NT2/D1 (cell line): ENCODE data around the gene PSMB5.

Experiments used
- DNase-seq: peaks from one replicate; pipeline ENCODE4 v3.0.0-alpha.2; 2011; ENCODE audit warnings: low read depth, low spot score
- H3K27me3 ChIP-seq: 2 replicates; pipeline ENCODE4 v1.6.0; 2011; ENCODE audit warnings: mild to moderate bottlenecking; ENCODE audit not compliant: insufficient read length, insufficient read depth
- H3K36me3 ChIP-seq: 2 replicates; pipeline ENCODE4 v1.6.1; 2011; ENCODE audit warnings: mild to moderate bottlenecking, low read length, mixed read lengths; ENCODE audit not compliant: insufficient read depth, insufficient read length
- H3K4me1 ChIP-seq: 2 replicates; pipeline ENCODE4 v1.5.1; 2011; ENCODE audit not compliant: insufficient read depth, insufficient read length
- H3K4me3 ChIP-seq: 2 replicates; pipeline ENCODE4 v1.5.1; 2011; ENCODE audit warnings: low read depth; ENCODE audit not compliant: insufficient read length
- H3K9ac ChIP-seq: 2 replicates; pipeline ENCODE4 v1.6.0; 2011; ENCODE audit warnings: low read depth; ENCODE audit not compliant: insufficient read length
- H3K9me3 ChIP-seq: 2 replicates; pipeline ENCODE4 v1.5.1; 2011; ENCODE audit warnings: mild to moderate bottlenecking, low read length; ENCODE audit not compliant: insufficient read depth
- SUZ12 ChIP-seq: IDR thresholded peaks from 2 replicates; pipeline ENCODE4 v1.6.1; 2011; ENCODE audit not compliant: insufficient read length, insufficient read depth; ENCODE audit errors: extremely low read depth
- YY1 ChIP-seq: IDR thresholded peaks from 2 replicates; pipeline ENCODE4 v1.6.1; 2011; ENCODE audit not compliant: insufficient read length, insufficient read depth
- ZNF274 ChIP-seq: IDR thresholded peaks from 2 replicates; pipeline ENCODE4 v1.6.1; 2011; ENCODE audit warnings: mild to moderate bottlenecking, low read depth, low read length

The PSMB5 gene

DNA sequence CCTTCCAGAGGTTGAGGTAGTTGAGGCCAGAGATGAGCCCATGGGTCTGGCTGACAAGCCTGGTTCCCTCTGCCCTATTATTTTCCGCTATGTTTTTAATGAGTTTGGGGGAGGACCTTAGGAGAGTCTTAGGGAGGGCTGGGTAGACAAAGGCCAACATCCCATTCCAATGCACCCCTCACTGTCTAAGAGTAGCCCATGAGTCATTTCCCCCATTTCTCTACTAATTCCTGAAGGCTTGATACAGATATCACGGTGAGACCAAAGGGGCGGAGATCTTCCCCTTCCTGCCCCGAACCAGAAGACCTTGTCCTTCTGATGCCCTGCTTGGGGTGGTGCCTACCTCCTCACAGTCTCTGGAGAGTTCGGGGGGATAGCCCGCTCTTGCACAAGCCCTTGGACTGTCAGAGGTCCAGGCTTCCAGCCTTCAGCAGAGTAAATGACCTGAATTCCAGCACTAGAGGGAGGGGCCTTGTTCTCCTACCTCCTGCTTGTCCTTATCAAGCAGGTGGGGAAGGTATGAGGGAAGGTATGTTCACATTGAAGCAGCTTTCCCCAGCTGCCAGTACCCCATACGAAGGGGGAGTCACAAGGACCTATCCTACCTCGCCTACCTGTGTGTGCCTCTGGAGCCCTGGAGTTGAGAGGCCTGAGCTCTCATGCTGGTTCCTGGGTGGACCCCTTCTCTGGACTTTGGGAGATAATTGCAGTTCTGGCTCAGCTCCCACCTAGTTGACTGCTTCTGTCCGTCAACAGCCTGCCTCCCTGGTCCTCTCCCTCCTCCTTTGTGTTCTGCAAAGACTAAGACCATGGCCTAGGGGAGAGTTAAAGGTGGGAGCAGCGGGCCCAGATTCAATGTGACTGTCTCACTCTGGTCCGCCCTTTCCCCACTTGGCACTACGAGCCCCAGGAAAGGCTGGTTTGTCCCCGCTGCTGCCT is 11.0 kb upstream of the PSMB5 start:
- Histone ChIP-seq H3K4me1 (no peaks in the 10 kb centered on the region), H3K9me3 (no peaks in the 10 kb centered on the region), H3K36me3 (peaks cover 24% of the 10 kb centered on the region), H3K27me3 (no peaks in the 10 kb centered on the region), H3K9ac (no peak overlapping the region), H3K4me3 (no peak overlapping the region)
- no peak for DNase-seq
- no peak for TF ChIP-seq SUZ12
- TF ChIP-seq YY1 = no peak
- TF ChIP-seq ZNF274 = no peak

DNA sequence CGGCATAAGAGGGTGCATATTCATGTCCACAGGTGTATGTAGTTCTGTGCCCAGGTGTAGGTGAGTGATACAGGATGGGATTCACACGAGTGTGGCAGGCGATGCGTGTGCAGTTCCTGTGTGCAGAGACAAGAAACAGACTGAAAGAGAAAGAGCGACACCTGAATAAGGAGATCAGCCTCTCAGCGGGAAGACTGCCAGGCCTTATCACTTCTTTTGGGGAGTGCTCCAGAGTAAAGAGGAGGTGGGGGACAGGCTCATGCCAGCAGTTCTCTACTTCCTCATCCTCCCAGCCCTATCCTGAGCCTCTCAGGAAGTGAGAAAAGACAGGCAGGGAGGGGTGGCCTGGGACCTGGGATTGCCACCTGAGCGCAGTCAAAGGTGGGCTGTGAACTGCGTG is 10.1 kb upstream of the PSMB5 start:
- no peak overlapping the region for H3K9ac ChIP-seq
- no peak overlapping the region for H3K4me3 ChIP-seq
- no peaks in the 10 kb centered on the region for H3K4me1 ChIP-seq
- no peak for DNase-seq
- H3K27me3 ChIP-seq = no peaks in the 10 kb centered on the region
- H3K36me3 ChIP-seq = peaks cover 16% of the 10 kb centered on the region
- H3K9me3 ChIP-seq = no peaks in the 10 kb centered on the region
- TF ChIP-seq ZNF274 (no peak), YY1 (no peak), SUZ12 (no peak)

GRCh38 chr14:23043754-23044153 is 9.1 kb upstream of the PSMB5 start:
- H3K9ac ChIP-seq = no peak overlapping the region
- DNase-seq = no peak
- TF ChIP-seq ZNF274 (no peak), YY1 (no peak), SUZ12 (no peak)

GRCh38 chr14:23043145-23043544 is 8.4 kb upstream of the PSMB5 start:
- Histone ChIP-seq H3K36me3 (no peaks in the 10 kb centered on the region), H3K27me3 (no peaks in the 10 kb centered on the region), H3K4me1 (no peaks in the 10 kb centered on the region), H3K9me3 (no peaks in the 10 kb centered on the region), H3K9ac (no peak overlapping the region), H3K4me3 (no peak overlapping the region)
- DNase-seq = no peak
- TF ChIP-seq SUZ12 (no peak), YY1 (no peak), ZNF274 (no peak)

More at GRCh38 chr14:23043754-23044153, 9.1 kb upstream of the PSMB5 start:
- Histone ChIP-seq H3K4me1 (no peaks in the 10 kb centered on the region), H3K27me3 (no peaks in the 10 kb centered on the region), H3K9me3 (no peaks in the 10 kb centered on the region), H3K4me3 (no peak overlapping the region), H3K36me3 (peaks cover 5% of the 10 kb centered on the region)

DNA sequence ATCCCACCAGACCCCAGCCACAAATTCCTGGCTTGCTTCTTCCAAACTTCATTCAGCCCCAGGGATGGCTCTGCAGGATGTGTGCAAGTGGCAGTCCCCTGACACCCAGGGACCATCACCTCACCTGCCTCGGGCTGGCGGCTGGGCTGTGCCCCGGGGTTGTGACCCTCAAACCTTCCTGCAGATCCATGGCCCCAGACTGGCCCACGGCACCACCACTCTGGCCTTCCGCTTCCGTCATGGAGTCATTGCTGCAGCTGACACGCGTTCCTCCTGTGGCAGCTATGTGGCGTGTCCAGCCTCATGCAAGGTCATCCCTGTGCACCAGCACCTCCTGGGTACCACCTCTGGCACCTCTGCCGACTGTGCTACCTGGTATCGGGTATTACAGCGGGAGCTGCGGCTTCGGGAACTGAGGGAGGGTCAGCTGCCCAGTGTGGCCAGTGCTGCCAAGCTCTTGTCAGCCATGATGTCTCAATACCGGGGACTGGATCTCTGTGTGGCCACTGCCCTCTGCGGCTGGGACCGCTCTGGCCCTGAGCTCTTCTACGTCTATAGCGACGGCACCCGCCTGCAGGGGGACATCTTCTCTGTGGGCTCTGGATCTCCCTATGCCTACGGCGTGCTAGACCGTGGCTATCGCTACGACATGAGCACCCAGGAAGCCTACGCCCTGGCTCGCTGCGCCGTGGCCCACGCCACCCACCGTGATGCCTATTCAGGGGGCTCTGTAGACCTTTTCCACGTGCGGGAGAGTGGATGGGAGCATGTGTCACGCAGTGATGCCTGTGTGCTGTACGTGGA is 7.7 kb upstream of the PSMB5 start, which contains the start of gene PSMB11:
PSMB11 (plus strand) TSS at position 51 of the 804 bp plus-strand sequence; CDS start at position 65, 14 bp downstream.
- Histone ChIP-seq H3K27me3 (no peaks in the 10 kb centered on the region), H3K9me3 (no peaks in the 10 kb centered on the region), H3K36me3 (no peaks in the 10 kb centered on the region), H3K4me1 (no peaks in the 10 kb centered on the region), H3K4me3 (no peak within 1 kb of the TSS), H3K9ac (no peak within 1 kb of the TSS)
- no peak for TF ChIP-seq YY1
- no peak for TF ChIP-seq ZNF274
- TF ChIP-seq SUZ12 = no peak
- DNase-seq = no peak

GRCh38 chr14:23041729-23042128 is 7.0 kb upstream of the PSMB5 start:
- Histone ChIP-seq H3K27me3 (no peaks in the 10 kb centered on the region), H3K4me1 (no peaks in the 10 kb centered on the region), H3K9ac (no peak overlapping the region), H3K9me3 (no peaks in the 10 kb centered on the region), H3K36me3 (no peaks in the 10 kb centered on the region), H3K4me3 (no peak overlapping the region)
- no peak for TF ChIP-seq SUZ12
- no peak for TF ChIP-seq YY1
- no peak for TF ChIP-seq ZNF274
- no peak for DNase-seq

- no peak for DNase-seq
- Histone ChIP-seq H3K9me3 (no peaks in the 10 kb centered on the region), H3K4me1 (no peaks in the 10 kb centered on the region), H3K27me3 (no peaks in the 10 kb centered on the region), H3K9ac (no peak overlapping the region), H3K4me3 (no peak overlapping the region), H3K36me3 (no peaks in the 10 kb centered on the region)
- TF ChIP-seq SUZ12 = no peak
- TF ChIP-seq ZNF274 = no peak
- TF ChIP-seq YY1 = no peak
Measured at GRCh38 chr14:23040100-23040499, 5.4 kb upstream of the PSMB5 start.
